ENCODE measurements around the gene SYT5. TPM values are rescaled to one million over a fixed set of nuclear protein-coding genes. Genes with fewer than 3 reads are reported as not detected.

Gene SYT5
- total and polyA plus RNA-seq, 2 of the 8 experiments (the other 6 are each of a cell fraction or from before 2014, with no cell fraction given): 0.35 to 0.67 TPM

DNA sequence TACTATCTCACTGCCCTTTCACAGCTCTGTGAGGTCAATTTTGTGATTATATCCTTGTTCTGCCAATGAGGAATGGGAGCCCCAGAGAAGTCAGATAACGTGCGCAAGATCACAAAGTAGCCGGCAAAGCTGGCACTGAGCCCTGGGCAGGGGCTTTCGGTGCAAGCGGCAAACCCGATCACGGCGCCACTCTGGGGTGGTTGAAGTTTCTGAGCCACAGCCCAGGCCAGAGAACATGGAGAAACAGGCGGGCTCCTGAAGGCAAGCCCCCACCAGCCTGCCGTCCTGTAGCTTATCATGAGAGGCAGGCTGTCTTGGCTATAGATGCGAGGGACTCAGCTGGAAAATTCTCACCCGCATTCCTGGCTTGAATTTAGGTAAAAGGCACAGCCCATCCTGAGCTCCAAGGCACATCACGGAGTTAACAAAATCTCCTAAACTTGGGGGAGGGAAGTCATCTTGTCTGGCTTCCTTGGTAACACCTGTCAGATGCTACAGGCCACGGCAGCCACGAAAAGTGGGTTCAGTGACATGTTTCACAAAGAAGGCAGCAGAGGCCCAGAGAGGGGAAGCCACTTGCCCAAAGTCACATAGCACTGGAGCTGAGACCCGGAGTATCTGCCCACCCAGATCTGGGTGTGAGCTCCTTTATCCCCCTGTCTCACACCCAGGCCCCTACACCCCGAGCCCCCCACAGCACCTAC lies 43.5 kb downstream of the SYT5 start (continued):
- TF ChIP-seq KDM1A (IDR thresholded peaks at IDR 0.05; ENCODE audit: borderline replicate concordance, low read length) (no peak), GABPA (IDR thresholded peaks at IDR 0.05; ENCODE audit: borderline replicate concordance, insufficient read depth, low read length) (no peak), POU5F1 (IDR thresholded peaks at IDR 0.05; ENCODE audit: low read depth, low read length) (no peak), SIN3A (conservative IDR thresholded peaks at IDR 0.05 in 1 of 2, IDR thresholded peaks at IDR 0.05 in 1 of 2; ENCODE audit: low read depth in 1 of 2, low read length in 2 of 2) (no peak), CBX5 (IDR thresholded peaks at IDR 0.05; ENCODE audit: low read depth, low read length) (no peak), RNF2 (IDR thresholded peaks at IDR 0.05; ENCODE audit: borderline replicate concordance, low read depth, low read length, missing control alignments, poor library complexity, severe bottlenecking) (no peak)
- TF ChIP-seq, protein P1, sequence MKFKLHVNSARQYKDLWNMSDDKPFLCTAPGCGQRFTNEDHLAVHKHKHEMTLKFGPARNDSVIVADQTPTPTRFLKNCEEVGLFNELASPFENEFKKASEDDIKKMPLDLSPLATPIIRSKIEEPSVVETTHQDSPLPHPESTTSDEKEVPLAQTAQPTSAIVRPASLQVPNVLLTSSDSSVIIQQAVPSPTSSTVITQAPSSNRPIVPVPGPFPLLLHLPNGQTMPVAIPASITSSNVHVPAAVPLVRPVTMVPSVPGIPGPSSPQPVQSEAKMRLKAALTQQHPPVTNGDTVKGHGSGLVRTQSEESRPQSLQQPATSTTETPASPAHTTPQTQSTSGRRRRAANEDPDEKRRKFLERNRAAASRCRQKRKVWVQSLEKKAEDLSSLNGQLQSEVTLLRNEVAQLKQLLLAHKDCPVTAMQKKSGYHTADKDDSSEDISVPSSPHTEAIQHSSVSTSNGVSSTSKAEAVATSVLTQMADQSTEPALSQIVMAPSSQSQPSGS (IDR thresholded peaks at IDR 0.05; ENCODE audit: low read length): no peak

All from H1 (cell line).